Upper lobe of left lung (tissue), 4 donors: ENCODE results near the gene COL15A1.

Experiments used
- POLR2A ChIP-seq, 4 donors: fragments of 450-650 bp; IDR thresholded peaks; one replicate each; pipeline ENCODE4 v1.5.1; 2016 to 2017; ENCODE audit warnings: antibody characterized with exemption in 4 of 4, mild to moderate bottlenecking in 2 of 4
- POLR2AphosphoS5 ChIP-seq, 2 donors: sonication (generic); formaldehyde crosslinking; IDR thresholded peaks; one replicate each; pipeline ENCODE4 v1.5.1; 2017; ENCODE audit warnings: antibody characterized with exemption in 2 of 2
- TF ChIP-seq, protein P1 (sequence below), 6 experiments: fragments of 450-650 bp in 4 of 6; fragments of 200-600 bp in 2 of 6; sonication (generic) in 2 of 6; IDR thresholded peaks; one replicate each; pipeline ENCODE4 v1.5.1; 2016 to 2019; ENCODE audit warnings: antibody characterized with exemption in 6 of 6

DNA sequence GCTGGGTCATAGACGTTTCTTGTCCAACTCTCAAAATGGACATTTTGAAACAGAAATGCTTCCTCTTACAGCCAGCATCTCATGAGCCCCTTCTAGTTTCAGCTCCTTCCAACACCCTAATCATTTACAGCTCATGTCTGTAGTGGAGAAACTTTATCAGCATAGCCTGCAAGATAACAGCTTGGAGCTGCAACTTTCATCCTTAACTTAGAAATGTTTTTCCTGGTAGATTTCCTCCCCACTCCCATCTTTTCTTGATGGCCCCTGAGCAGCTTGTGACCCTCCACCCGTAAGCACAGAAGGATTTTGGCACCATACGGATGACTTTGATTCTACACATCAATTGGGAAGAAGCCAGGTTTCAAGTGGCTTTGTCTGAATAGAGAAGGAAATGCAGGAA is 107.7 kb downstream of the COL15A1 start:
- TF ChIP-seq POLR2A (IDR thresholded peaks at IDR 0.05) (no peak), POLR2AphosphoS5 (IDR thresholded peaks at IDR 0.05) (no peak)
- TF ChIP-seq, protein P1, sequence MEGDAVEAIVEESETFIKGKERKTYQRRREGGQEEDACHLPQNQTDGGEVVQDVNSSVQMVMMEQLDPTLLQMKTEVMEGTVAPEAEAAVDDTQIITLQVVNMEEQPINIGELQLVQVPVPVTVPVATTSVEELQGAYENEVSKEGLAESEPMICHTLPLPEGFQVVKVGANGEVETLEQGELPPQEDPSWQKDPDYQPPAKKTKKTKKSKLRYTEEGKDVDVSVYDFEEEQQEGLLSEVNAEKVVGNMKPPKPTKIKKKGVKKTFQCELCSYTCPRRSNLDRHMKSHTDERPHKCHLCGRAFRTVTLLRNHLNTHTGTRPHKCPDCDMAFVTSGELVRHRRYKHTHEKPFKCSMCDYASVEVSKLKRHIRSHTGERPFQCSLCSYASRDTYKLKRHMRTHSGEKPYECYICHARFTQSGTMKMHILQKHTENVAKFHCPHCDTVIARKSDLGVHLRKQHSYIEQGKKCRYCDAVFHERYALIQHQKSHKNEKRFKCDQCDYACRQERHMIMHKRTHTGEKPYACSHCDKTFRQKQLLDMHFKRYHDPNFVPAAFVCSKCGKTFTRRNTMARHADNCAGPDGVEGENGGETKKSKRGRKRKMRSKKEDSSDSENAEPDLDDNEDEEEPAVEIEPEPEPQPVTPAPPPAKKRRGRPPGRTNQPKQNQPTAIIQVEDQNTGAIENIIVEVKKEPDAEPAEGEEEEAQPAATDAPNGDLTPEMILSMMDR (IDR thresholded peaks at IDR 0.05), result no peak
